ACHN (cell line): ENCODE data around the gene RABGEF1.
"Not testable (repeated sequence)": the region's sequence is repeated elsewhere in the genome, so short reads cannot be mapped to it uniquely, and the experiment has no call there.

Experiments
- DNase-seq: peaks from one replicate; pipeline ENCODE4 v3.0.0-alpha.2; 2015
- in situ Hi-C: cut with HindIII; loops from 2 replicates; pipeline ENCODE4 v1.10.0; 2017; ENCODE audit warnings: low sequenced_read_pairs, low pct_ligation_motif_present, low pct_unique_long_range_greater_than_20kb

Gene RABGEF1

DNA sequence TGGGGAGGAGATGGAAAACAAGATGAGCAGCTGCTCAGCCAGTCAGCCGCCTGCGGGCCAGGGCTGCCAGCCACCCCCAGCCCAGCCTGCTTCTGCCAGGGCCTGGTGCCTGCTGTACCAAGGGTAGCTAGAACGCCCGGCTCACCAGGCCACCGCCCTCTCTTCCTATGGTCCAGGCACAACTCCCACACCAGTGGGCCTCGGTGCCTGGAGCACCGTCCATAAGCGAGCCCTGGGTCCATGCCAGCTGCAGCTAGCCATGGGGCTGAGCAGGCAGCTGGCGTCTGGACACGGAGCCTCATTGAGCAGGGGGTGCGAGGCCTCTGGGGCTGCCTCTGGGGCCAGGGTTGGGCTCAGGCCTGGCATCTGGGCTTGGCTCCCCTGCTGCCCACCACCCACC is 8.5 kb upstream of the RABGEF1 start:
- DNase-seq, result no peak
- in situ Hi-C loops, result no loop called here

- in situ Hi-C loops, result no loop called here
- DNase-seq, result no peak
Observed at GRCh38 chr7:66732439-66732838, 8.1 kb upstream of the RABGEF1 start.

GRCh38 chr7:66734006-66734405 is 6.5 kb upstream of the RABGEF1 start:
- DNase-seq, result no peak
- in situ Hi-C loops, result no loop called here

GRCh38 chr7:66735154-66735553 is 5.4 kb upstream of the RABGEF1 start:
- in situ Hi-C loops, result no loop called here

DNA sequence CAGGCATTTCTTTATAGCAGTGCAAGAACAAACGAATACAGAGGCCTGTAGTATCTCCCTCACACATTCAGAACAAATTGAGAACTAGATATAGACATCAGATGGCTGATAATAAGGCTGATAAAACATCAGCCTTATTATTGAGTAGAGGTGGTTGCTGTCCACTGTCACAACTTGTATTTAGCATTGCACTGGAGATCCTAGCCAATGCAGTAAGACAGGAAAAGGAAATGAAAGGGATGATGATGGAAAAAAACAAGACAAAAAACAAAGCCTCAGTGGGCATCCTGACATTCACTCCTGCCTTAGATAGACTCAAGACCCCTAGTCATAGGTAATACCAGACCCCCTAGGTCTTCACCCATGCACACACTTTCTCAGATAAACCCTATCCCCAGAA is 4.7 kb upstream of the RABGEF1 start:
- in situ Hi-C loops, result no loop called here
- DNase-seq, result no peak

More at GRCh38 chr7:66735154-66735553, 5.4 kb upstream of the RABGEF1 start:
- no peak for DNase-seq

DNA sequence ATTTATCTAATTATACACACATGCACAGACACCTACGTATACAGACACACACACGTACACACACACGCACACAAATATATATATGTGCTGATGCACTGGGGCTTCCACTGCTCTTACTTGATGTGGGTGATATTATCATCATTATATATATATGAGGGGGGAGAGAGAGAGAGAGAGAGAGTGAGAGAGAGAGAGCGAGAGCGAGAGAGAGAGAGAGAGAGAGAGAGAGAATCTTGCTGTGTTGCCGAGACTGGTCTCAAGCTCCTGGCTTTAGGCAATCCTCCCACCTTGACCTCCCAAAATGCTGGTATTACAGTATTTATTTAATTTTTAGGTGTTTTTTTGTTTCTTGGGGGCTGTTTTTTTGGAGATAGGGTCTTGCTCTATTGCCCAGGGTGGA is 3.6 kb upstream of the RABGEF1 start:
- no peak for DNase-seq
- in situ Hi-C loops, result no loop called here

DNA sequence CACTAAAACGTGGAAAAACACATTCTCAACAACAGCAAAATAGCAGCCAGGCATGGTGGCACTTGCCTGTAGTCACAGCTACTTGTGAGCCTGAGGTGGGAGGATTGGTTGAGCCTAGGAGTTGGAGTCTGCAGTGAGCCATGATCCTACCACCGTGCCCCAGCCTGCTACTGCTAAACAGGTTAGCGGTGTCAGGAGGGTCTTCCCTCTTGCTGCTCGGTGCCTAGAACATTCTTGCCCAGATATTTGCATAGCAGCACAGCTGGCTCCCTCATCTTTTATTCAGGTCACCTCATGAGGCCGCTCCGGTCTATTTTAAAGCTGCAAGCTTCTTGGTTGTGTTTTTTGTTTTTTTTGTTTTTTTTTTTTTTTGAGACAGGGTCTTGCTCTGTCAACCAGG is 2.9 kb upstream of the RABGEF1 start:
- in situ Hi-C loops, result no loop called here
- no peak for DNase-seq

DNA sequence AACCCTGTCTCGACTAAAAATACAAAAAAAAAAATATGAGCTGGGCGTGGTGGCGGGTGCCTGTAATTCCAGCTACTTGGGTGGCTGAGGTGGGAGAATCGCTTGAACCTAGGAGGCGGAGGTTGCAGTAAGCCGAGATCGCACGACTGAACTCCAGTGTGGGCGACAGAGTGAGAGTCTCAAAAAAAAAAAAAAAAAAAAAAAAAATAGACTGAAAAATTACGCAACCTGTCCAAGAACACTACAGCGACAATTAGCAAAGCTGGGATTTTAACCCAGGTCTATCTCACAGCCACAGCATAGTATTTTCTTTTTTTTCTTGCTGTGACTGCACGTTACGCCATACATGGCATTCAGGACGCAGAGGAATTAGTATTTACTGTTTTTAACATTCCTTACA is 1.1 kb upstream of the RABGEF1 start:
- in situ Hi-C loops, result no loop called here
- DNase-seq, result no peak

DNA sequence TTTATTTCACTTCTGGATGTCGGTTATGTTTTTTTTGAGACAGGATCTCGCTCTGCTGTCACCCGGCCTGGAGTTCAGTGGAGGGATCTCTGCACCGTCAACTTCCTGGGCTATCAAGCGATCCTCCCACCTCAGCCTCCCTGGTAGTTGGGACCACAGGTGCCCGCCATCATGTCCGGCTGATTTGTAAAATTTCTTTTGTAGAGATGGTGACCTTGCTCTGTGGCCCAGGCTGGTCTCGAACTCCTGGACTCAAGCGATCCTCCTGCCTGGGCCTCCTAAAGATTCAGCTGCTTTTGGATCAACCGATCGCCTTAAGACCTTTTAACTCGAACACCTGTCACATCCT is 606 bp upstream of the RABGEF1 start:
- in situ Hi-C loops, result no loop called here
- no peak for DNase-seq

- peak; percentile 66 for DNase-seq
- in situ Hi-C loops, result not testable (repeated sequence)
Observed at GRCh38 chr7:66740980-66741709, 612 bp downstream of the RABGEF1 start.

- peak; percentile 71 for DNase-seq
- in situ Hi-C loops, result no loop called here
Observed at GRCh38 chr7:66741710-66742049, 1.1 kb downstream of the RABGEF1 start.

DNA sequence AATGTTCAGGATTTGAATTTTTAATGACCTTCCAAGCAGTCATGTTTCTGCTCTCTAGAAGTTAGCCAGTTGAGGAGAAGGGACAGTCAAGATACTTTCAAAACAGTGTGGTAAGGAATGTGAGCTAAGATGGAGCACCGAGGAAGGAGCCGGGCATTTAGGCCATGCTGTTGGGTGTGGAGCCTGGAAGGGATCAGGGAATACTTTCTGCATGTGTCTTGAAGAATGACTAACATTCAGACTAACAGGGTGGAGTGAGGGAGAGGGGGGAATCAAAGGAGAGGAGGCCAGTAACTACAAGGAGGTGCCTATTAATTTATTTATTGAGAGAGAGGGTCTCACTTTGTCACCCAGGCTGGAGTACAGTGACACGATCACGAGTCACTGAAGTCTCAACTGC is 1.8 kb downstream of the RABGEF1 start:
- in situ Hi-C loops, result not testable (repeated sequence)
- peak; percentile 77 for DNase-seq

DNA sequence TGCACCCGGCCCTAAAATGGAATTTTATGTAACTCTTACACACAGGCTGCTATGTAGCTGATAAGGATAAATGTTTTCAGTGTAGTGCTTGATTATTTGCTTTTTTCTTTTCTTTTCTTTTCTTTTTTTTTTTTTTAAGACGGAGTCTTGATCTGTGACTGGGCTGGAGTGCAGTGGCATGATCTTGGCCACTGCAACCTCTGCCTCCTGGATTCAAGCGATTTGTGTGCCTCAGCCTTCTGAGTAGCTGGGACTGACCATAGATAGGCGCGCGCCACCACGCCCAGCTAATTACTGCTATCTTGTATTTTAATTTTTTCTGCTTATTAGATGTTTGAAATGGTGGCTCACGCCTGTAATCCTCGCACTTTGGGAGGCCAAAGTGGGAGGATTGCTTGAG is 3.4 kb downstream of the RABGEF1 start:
- in situ Hi-C loops, result no loop called here
- DNase-seq, result no peak

- in situ Hi-C loops, result no loop called here
- no peak for DNase-seq
Observed at GRCh38 chr7:66747385-66747784, 6.9 kb downstream of the RABGEF1 start.

- no peak for DNase-seq
- in situ Hi-C loops, result no loop called here
Observed at GRCh38 chr7:66747881-66748511, 7.5 kb downstream of the RABGEF1 start.

- DNase-seq, result no peak
- in situ Hi-C loops, result no loop called here
Observed at GRCh38 chr7:66748791-66749190, 8.3 kb downstream of the RABGEF1 start.

GRCh38 chr7:66751945-66752344 is 11.4 kb downstream of the RABGEF1 start:
- no peak for DNase-seq
- in situ Hi-C loops, result no loop called here

- no peak for DNase-seq
- in situ Hi-C loops, result no loop called here
Observed at GRCh38 chr7:66754541-66754940, 14.0 kb downstream of the RABGEF1 start.

GRCh38 chr7:66755059-66755458 is 14.5 kb downstream of the RABGEF1 start:
- in situ Hi-C loops, DNase-seq: not testable (repeated sequence)

DNA sequence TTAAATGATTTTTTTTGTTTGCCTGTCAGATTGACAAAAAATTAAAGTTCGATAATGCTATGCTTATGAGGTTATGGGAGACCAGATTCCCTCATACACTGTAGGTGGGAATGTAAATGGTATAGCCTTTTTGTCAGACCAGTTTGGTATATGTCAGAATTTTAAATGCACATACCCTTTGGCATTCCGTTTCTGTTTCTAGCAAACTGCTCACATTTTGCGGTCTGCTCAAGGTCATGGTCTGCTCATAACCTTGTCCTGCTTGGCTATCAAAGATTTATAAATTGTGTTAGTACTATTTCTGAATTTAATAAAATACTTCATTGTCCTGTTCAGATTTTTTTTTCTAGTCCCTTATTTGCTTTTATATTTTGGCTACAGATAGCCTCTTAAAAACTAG is 15.7 kb downstream of the RABGEF1 start:
- in situ Hi-C loops, DNase-seq: not testable (repeated sequence)
